Thymus (tissue), 11 donors: Measurements from ENCODE around the gene UBE2F. TPM values are rescaled to one million over a fixed set of nuclear protein-coding genes. Genes with fewer than 3 reads are reported as not detected.
"Not testable (repeated sequence)": the region's sequence is repeated elsewhere in the genome, so short reads cannot be mapped to it uniquely, and the experiment has no call there.

Source experiments
- DNase-seq, 9 donors: peaks; one replicate each; pipeline ENCODE4 v3.0.0-alpha.2; 2013; ENCODE audit warnings: low spot score in 9 of 9, low read depth in 6 of 9, missing footprints in 1 of 9
- H3K27ac ChIP-seq, 2 donors: one replicate each; pipeline ENCODE4 v1.5.1; 2013; ENCODE audit warnings: control low read depth in 1 of 2, low read depth in 1 of 2, low read length in 1 of 2, mild to moderate bottlenecking in 1 of 2, moderate library complexity in 1 of 2
- H3K27me3 ChIP-seq, 2 donors: one replicate each; pipeline ENCODE4 v1.5.1; 2013; ENCODE audit warnings: low read length in 1 of 2; ENCODE audit not compliant: control insufficient read depth in 2 of 2, insufficient read depth in 1 of 2
- H3K36me3 ChIP-seq, 2 donors: one replicate each; pipeline ENCODE4 v1.5.1; 2013; ENCODE audit warnings: low read length in 1 of 2, mild to moderate bottlenecking in 1 of 2, moderate library complexity in 1 of 2; ENCODE audit not compliant: control insufficient read depth in 2 of 2, insufficient read depth in 2 of 2
- H3K4me1 ChIP-seq, 2 donors: one replicate each; pipeline ENCODE4 v1.5.1; 2013; ENCODE audit warnings: low read length in 2 of 2; ENCODE audit not compliant: control insufficient read depth in 2 of 2, insufficient read depth in 2 of 2
- H3K4me3 ChIP-seq, 2 donors: one replicate each; pipeline ENCODE4 v1.5.1; 2013; ENCODE audit warnings: low read length in 2 of 2, control low read depth in 1 of 2, mild to moderate bottlenecking in 1 of 2
- H3K9me3 ChIP-seq, 2 donors: one replicate each; pipeline ENCODE4 v1.5.1; 2013; ENCODE audit warnings: low read length in 1 of 2, mild to moderate bottlenecking in 1 of 2; ENCODE audit not compliant: control insufficient read depth in 2 of 2, insufficient read depth in 1 of 2
- WGBS: extraction: QIAGEN DNeasy Blood & Tissue Kit; methylation state at CpG from one replicate; pipeline ENCODE4 v1.1.7; 2013; 5-methylcytosine and 5-hydroxymethylcytosine counted together
- polyA plus RNA-seq: library from polyadenylated mRNA; stranded (reverse); fragments of 200-250 nt; gene quantifications from one replicate; pipeline ENCODE4 v1.2.3, GENCODE V29; 2013
- total RNA-seq: library from RNA; stranded (reverse); fragments of 120-200 nt; gene quantifications from one replicate; pipeline ENCODE4 v1.2.4, GENCODE V29; 2013
- donor health status: healthy.

Gene UBE2F
- total and polyA plus RNA-seq, 2 donors: 50.7 to 77.8 TPM

GRCh38 chr2:238061315-238062202 is 94.7 kb downstream of the UBE2F start:
- Histone ChIP-seq H3K27ac (peak overlapping the region; percentile 69 to 80), H3K4me3 (peak overlapping the region; percentile 76 to 86), H3K4me1 (peaks cover 12 to 21% of the 10 kb centered on the region in 2 donors), H3K9me3 (peaks cover 1 to 4% of the 10 kb centered on the region in 2 donors), H3K27me3 (peaks cover 0 to 2% of the 10 kb centered on the region in 2 donors), H3K36me3 (peaks cover 6 to 11% of the 10 kb centered on the region in 2 donors)
- WGBS: 6% methylated on average over 29 of the region's 29 CpGs
- DNase-seq: peak in 4 of 9 donors; percentile 11 to 39 (median 29)

GRCh38 chr2:238063414-238064189 is 96.8 kb downstream of the UBE2F start:
- H3K27ac ChIP-seq: no peak overlapping the region
- H3K4me1 ChIP-seq: peaks cover 12 to 30% of the 10 kb centered on the region in 2 donors
- no peak for DNase-seq
- WGBS: 98% methylated on average over 8 of the region's 8 CpGs
- no peak overlapping the region for H3K4me3 ChIP-seq
- H3K9me3 ChIP-seq: peaks cover 1 to 5% of the 10 kb centered on the region in 2 donors
- H3K27me3 ChIP-seq: no peaks in the 10 kb centered on the region
- H3K36me3 ChIP-seq: peaks cover 10 to 24% of the 10 kb centered on the region in 2 donors

- WGBS: 92% methylated on average over 7 of the region's 7 CpGs
- Histone ChIP-seq H3K4me1 (peaks cover 14 to 33% of the 10 kb centered on the region in 2 donors), H3K36me3 (peaks cover 11 to 30% of the 10 kb centered on the region in 2 donors), H3K27ac (no peak overlapping the region), H3K4me3 (no peak overlapping the region), H3K27me3 (no peaks in the 10 kb centered on the region), H3K9me3 (peaks cover 1 to 5% of the 10 kb centered on the region in 2 donors)
- DNase-seq: no peak
Measured at GRCh38 chr2:238064376-238064775, 97.6 kb downstream of the UBE2F start.

- peaks cover 9 to 28% of the 10 kb centered on the region in 2 donors for H3K4me1 ChIP-seq
- no peak for DNase-seq
- H3K36me3 ChIP-seq: peaks cover 18 to 38% of the 10 kb centered on the region in 2 donors
- H3K27me3 ChIP-seq: no peaks in the 10 kb centered on the region
- no peak overlapping the region for H3K4me3 ChIP-seq
- 90% methylated on average over 18 of the region's 18 CpGs for WGBS
- no peak overlapping the region for H3K27ac ChIP-seq
- H3K9me3 ChIP-seq: peaks cover 1 to 5% of the 10 kb centered on the region in 2 donors
Measured at GRCh38 chr2:238065071-238065846, 98.4 kb downstream of the UBE2F start.

GRCh38 chr2:238066218-238066617 is 99.4 kb downstream of the UBE2F start:
- DNase-seq: no peak
- peaks cover 18 to 41% of the 10 kb centered on the region in 2 donors for H3K36me3 ChIP-seq
- H3K4me1 ChIP-seq: peaks cover 9 to 27% of the 10 kb centered on the region in 2 donors
- H3K27ac ChIP-seq: no peak overlapping the region
- peaks cover 1 to 5% of the 10 kb centered on the region in 2 donors for H3K9me3 ChIP-seq
- WGBS: 93% methylated on average over 9 of the region's 9 CpGs
- H3K27me3 ChIP-seq: no peaks in the 10 kb centered on the region
- no peak overlapping the region for H3K4me3 ChIP-seq

GRCh38 chr2:238066718-238067117 is 99.9 kb downstream of the UBE2F start:
- not testable (repeated sequence) for H3K27me3 ChIP-seq, H3K4me3 ChIP-seq, H3K9me3 ChIP-seq, H3K27ac ChIP-seq, DNase-seq
- Histone ChIP-seq H3K4me1 (peaks cover 4 to 22% of the 10 kb centered on the region in 2 donors), H3K36me3 (peaks cover 23 to 44% of the 10 kb centered on the region in 2 donors)
- WGBS: 99% methylated on average over 7 of the region's 7 CpGs

GRCh38 chr2:238067939-238068338 is 101.1 kb downstream of the UBE2F start:
- Histone ChIP-seq H3K4me3 (no peak overlapping the region), H3K27ac (no peak overlapping the region), H3K36me3 (peaks cover 24 to 54% of the 10 kb centered on the region in 2 donors), H3K27me3 (no peaks in the 10 kb centered on the region), H3K4me1 (peaks cover 3 to 18% of the 10 kb centered on the region in 2 donors), H3K9me3 (peaks cover 1 to 5% of the 10 kb centered on the region in 2 donors)
- 74% methylated on average over 7 of the region's 7 CpGs for WGBS
- DNase-seq: peak in 2 of 9 donors; percentile 7 to 31

- H3K4me1 ChIP-seq: peaks cover 3 to 15% of the 10 kb centered on the region in 2 donors
- no peaks in the 10 kb centered on the region for H3K27me3 ChIP-seq
- 80% methylated on average over 10 of the region's 10 CpGs for WGBS
- no peak overlapping the region for H3K27ac ChIP-seq
- no peak for DNase-seq
- no peak overlapping the region for H3K4me3 ChIP-seq
- peaks cover 1 to 5% of the 10 kb centered on the region in 2 donors for H3K9me3 ChIP-seq
- H3K36me3 ChIP-seq: peaks cover 24 to 57% of the 10 kb centered on the region in 2 donors
Measured at GRCh38 chr2:238069021-238069709, 102.4 kb downstream of the UBE2F start.
